GM20000 (cell line): ENCODE results near the gene DPYSL4.

Experiments
- DNase-seq: peaks from one replicate; pipeline ENCODE4 v3.0.0; 2012; ENCODE audit warnings: low spot score
- TF ChIP-seq, protein P1 (sequence below): IDR thresholded peaks from 2 replicates; pipeline ENCODE4 v1.5.1; 2012; ENCODE audit warnings: mild to moderate bottlenecking, control low read depth; ENCODE audit errors: extremely low read depth, missing control alignments

DPYSL4 gene

DNA sequence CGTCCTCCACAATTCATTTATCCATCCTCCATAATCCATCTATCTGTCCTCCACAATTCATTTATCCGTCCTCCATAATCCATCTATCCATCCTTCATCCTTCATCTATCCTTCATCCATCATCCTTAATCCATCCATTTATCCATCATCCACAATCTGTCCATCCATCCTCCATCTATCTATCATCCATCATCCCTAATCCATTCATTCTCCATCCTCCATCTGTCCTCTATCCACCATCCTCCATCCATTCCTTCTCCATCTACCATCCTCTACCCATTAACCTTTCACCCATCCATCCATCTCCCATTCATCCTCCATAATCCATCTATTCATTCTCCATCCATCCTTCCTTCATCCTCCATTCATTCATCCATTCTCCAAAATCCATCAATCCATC lies 36.0 kb upstream of the DPYSL4 start:
- TF ChIP-seq, protein P1, sequence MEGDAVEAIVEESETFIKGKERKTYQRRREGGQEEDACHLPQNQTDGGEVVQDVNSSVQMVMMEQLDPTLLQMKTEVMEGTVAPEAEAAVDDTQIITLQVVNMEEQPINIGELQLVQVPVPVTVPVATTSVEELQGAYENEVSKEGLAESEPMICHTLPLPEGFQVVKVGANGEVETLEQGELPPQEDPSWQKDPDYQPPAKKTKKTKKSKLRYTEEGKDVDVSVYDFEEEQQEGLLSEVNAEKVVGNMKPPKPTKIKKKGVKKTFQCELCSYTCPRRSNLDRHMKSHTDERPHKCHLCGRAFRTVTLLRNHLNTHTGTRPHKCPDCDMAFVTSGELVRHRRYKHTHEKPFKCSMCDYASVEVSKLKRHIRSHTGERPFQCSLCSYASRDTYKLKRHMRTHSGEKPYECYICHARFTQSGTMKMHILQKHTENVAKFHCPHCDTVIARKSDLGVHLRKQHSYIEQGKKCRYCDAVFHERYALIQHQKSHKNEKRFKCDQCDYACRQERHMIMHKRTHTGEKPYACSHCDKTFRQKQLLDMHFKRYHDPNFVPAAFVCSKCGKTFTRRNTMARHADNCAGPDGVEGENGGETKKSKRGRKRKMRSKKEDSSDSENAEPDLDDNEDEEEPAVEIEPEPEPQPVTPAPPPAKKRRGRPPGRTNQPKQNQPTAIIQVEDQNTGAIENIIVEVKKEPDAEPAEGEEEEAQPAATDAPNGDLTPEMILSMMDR = no peak
- no peak for DNase-seq

DNA sequence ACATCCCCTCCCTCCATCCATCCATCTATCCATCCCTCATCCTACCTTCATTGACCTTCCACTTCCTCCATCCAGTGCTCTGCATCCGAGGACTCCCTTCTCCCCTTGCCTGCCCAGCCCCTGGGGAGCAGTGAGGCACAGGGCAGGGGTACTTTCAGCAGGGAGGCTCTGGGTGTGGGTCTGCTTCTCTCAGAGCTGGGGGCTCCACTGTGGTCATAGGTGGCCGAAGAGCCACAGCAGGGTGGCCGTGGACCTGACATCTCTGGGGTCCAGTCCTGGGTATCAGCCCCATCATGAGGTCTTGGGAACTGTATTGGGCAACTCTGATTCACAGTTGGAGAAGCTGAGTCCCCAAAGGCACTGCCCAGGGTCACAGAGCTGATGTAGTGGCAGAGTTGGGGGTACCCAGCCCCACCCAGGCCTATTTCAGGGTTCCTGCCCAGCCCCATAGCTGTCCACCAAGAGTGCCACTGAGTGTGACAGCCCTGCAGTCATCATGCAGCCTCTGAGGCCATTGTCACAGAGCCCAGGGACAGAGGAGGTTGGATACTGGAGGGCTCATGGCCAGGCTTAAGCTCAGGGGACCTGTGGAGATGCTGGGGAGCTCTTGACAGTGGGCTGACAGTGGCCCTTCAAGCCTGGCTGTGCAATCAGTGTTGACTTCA lies 35.3 kb upstream of the DPYSL4 start:
- TF ChIP-seq, protein P1 = no peak

DNA sequence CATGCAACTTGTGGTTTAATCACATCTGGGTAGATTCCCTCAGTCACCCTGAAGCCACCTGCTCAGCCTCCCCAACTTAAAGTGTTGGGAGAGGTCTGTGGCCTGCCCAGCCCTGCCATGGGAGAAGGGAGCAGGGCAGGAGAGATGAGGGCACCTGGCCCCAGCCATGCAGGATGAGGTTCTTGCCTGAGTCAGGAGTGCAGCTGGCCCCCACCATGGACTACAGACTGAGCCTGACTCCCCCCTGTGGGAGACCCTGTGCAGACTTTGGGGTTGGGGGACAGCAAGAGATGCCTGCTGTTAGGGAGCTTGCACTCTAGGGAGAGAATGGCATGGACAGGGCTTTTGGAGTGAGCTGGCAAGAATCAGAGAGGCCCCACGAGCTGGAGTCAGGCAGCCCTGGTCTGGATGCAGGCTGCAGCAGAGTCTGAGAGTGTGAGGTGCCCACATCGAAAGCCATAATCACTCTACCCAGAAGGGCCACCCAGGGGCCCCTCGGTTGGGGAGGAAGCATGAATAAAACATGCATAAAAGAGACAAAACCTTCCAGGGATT lies 34.7 kb upstream of the DPYSL4 start:
- TF ChIP-seq, protein P1 = no peak
- no peak for DNase-seq

More for the DNA sequence above, 35.3 kb upstream of the DPYSL4 start:
- no peak for DNase-seq

DNA sequence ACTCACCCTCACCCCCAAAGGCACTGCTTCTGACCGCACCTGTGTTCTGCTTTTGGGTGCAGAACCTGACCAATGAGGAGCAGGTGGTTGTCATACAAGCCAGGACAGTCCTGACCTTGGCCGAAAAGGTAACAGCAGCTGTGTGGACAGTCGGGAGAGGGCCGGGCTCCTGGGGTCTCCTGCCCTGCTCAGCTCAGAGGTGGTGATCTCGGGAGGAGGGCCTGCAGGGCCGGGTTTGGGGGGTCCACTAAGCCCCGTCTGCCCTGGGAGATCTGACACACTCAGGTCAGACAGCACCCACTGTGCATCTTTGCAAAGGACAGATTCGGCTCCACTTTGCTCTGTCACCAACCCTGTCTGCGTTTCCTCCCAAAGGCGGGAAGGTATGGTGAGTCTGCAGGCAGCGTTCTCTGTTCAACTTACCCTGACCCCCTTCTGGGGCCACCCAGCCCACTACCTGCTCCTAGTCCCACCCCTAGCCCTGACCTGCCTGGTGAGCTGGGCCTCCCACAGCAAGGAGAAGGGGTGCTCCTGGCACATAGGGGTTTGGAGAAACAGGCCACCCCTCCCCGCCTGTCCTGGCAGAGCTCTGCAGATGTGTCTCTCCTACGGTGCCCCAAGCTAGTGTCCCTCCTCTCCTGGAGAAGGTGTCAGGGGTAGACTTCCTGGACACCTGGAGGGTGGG lies 33.7 kb upstream of the DPYSL4 start:
- DNase-seq = no peak
- TF ChIP-seq, protein P1 = no peak

DNA sequence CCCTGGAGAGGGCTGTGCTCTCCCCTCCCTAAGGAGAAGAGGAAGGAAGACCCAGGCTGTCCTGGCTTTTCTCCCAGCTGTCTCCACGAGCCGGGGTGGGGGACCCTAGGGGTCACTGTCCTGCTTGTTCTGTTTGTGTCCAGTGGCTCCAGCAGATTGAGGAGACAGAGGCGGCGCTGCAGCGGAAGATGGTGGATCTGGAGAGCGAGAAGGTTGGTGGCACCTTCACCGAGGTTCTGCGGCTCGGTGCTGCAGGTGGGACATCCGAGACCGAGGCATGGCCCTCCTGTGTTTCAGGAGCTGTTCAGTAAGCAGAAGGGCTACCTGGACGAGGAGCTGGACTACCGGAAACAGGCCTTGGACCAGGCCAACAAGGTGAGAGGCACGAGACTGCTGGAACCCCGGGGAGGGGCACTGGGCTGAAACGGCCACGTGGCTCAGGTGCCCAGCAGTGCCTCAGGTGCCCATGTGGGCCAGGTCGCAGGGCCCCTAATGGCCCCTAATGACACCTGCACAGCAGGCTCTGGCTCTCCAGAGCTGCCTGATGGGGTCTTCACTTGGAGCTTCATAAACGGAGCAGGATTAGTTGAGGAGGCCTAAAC lies 33.0 kb upstream of the DPYSL4 start:
- TF ChIP-seq, protein P1 = no peak
- DNase-seq = no peak

DNA sequence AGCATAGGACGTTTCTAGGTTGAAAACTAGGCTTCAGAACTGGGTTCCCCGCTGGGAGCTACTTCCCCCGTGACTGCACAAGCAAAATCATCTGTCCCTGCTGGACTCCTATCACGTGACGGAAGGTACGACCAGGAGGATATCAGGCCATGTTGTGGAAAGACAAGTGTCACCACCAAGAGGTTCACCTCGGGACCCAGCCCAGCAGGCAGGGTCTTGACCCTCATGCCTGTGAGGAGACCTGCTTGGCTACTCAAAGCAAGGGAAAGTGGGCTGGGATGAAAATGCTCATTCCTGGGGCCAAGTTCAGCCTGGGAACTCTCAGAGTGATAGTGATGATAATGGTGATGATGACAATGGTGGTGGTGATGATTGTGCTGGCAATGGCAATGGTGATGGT lies 32.3 kb upstream of the DPYSL4 start:
- DNase-seq = no peak
- TF ChIP-seq, protein P1 = no peak

DNA sequence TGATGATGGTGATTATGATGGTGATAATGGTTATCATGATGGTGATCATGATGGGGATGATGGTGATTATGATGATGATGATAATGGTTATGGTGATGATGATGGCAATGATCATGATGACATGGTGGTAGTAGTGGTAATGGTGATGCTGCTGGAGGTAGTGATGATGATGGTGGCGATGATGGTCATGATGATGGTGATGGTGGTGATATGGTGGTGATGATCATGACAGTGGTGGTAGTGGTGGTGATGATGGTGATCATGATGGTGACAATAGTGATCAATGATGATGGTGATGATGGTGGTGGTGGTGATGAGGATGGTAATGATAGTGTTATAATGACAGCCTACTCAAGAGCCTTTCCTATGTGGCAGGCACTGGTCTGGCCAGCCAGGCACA lies 31.8 kb upstream of the DPYSL4 start:
- TF ChIP-seq, protein P1 = no peak
- DNase-seq = no peak
